H1 (cell line): ENCODE results near the gene LRRC4C. TPM values are rescaled to one million over a fixed set of nuclear protein-coding genes. Genes with fewer than 3 reads are reported as not detected.
A peak's percentile ranks its signal among the peaks of the same experiment; 100 is the strongest.

ENCODE experiments used
- CTCF ChIA-PET: fragments of 300-600 bp; sonication (Branson Sonifier 250); formaldehyde crosslinking; loops from one replicate; lab custom pipeline; 2021; ENCODE audit not compliant: partially characterized antibody; lab: Charles Lee
- POLR2A ChIA-PET: fragments of 300-600 bp; sonication (Branson Sonifier 250); formaldehyde crosslinking; loops from one replicate; lab custom pipeline; 2021; ENCODE audit warnings: inconsistent platforms; ENCODE audit not compliant: partially characterized antibody; lab: Charles Lee
- DNase-seq, 2 experiments: peaks; one replicate each; pipeline versions ENCODE4 v3.0.0 to v3.0.0-alpha.2; 2010 to 2022; ENCODE audit warnings: low spot score in 2 of 2, low read depth in 1 of 2, mixed read lengths in 1 of 2
- FAIRE-seq: peaks from 2 replicates; lab custom pipeline; 2011; peaks lifted over from hg19 to GRCh38; lab: Jason Lieb, UNC
- H2AFZ ChIP-seq: 2 replicates; pipeline ENCODE4 v1.8.1; 2012; ENCODE audit warnings: low read length, inconsistent platforms
- H2AK5ac ChIP-seq: 2 replicates; pipeline ENCODE4 v1.6.1; 2013; ENCODE audit warnings: low read depth, low read length
- H2BK120ac ChIP-seq: replicated peaks from 2 replicates; pipeline ENCODE3; 2013; ENCODE audit warnings: low read depth, low read length, inconsistent platforms
- H2BK12ac ChIP-seq: 2 replicates; pipeline ENCODE4 v1.6.1; 2013; ENCODE audit warnings: low read depth, low read length
- H2BK15ac ChIP-seq: 2 replicates; pipeline ENCODE4 v1.6.1; 2013; ENCODE audit warnings: low read length
- H2BK20ac ChIP-seq: 2 replicates; pipeline ENCODE4 v1.6.1; 2013; ENCODE audit warnings: low read length
- H2BK5ac ChIP-seq: 2 replicates; pipeline ENCODE4 v1.6.1; 2013; ENCODE audit warnings: low read depth, low read length
- H3K14ac ChIP-seq: 2 replicates; pipeline ENCODE4 v1.6.1; 2013; ENCODE audit warnings: inconsistent platforms; ENCODE audit not compliant: insufficient read length
- H3K18ac ChIP-seq: 2 replicates; pipeline ENCODE4 v1.6.1; 2013; ENCODE audit warnings: low read length; ENCODE audit errors: extremely low read depth
- H3K23ac ChIP-seq: 2 replicates; pipeline ENCODE4 v1.6.1; 2013; ENCODE audit warnings: inconsistent platforms; ENCODE audit not compliant: insufficient read length
- H3K23me2 ChIP-seq: 2 replicates; pipeline ENCODE4 v1.6.1; 2013; ENCODE audit warnings: low read depth, low read length
- H3K27ac ChIP-seq: 2 replicates; pipeline ENCODE4 v1.6.1; 2011; ENCODE audit warnings: low read depth, low read length, inconsistent platforms
- H3K27me3 ChIP-seq, 4 experiments: replicated peaks in 1 of 4; 1 replicate in 1 of 4; 2 replicates in 3 of 4; pipeline versions ENCODE4 v1.6.1 to v1.8.1; 2011 to 2013; ENCODE audit warnings: low read length in 3 of 4, mild to moderate bottlenecking in 3 of 4, inconsistent platforms in 2 of 4, mixed read lengths in 2 of 4, moderate library complexity in 1 of 4; ENCODE audit not compliant: control insufficient read depth in 3 of 4, insufficient read depth in 3 of 4; ENCODE audit errors: extremely low read depth in 1 of 4
- H3K36me3 ChIP-seq, 4 experiments: 2 replicates each; pipeline versions ENCODE4 v1.6.1 to v1.8.1; 2011 to 2013; ENCODE audit warnings: mild to moderate bottlenecking in 4 of 4, low read length in 3 of 4, moderate library complexity in 2 of 4, control low read depth in 1 of 4, inconsistent platforms in 1 of 4; ENCODE audit not compliant: insufficient read depth in 4 of 4, control insufficient read depth in 2 of 4
- H3K4ac ChIP-seq: replicated peaks from 2 replicates; pipeline ENCODE3; 2013; ENCODE audit warnings: low read length, low read depth, mixed read lengths, inconsistent platforms; ENCODE audit not compliant: insufficient read length
- H3K4me1 ChIP-seq, 4 experiments: replicated peaks in 1 of 4; 1 replicate in 1 of 4; 2 replicates in 3 of 4; pipeline versions ENCODE4 v1.6.1 to v1.8.1; 2011 to 2013; ENCODE audit warnings: low read length in 3 of 4, inconsistent platforms in 2 of 4, mixed read lengths in 1 of 4; ENCODE audit not compliant: insufficient read depth in 4 of 4, control insufficient read depth in 3 of 4
- H3K4me2 ChIP-seq, 2 experiments: 2 replicates each; pipeline versions ENCODE4 v1.6.1 to v1.8.1; 2011 to 2013; ENCODE audit warnings: low read depth in 2 of 2, low read length in 2 of 2, control low read depth in 1 of 2, inconsistent platforms in 1 of 2, mild to moderate bottlenecking in 1 of 2; ENCODE audit not compliant: insufficient read depth in 1 of 2
- H3K4me3 ChIP-seq, 4 experiments: fragments of 200-600, 300-600 bp in 1 of 4; sonication (generic), shearing (Covaris generic), sonication (Bioruptor Twin) in 1 of 4; 2 replicates each; pipeline versions ENCODE4 v1.5.1 to v1.8.1; 2011 to 2016; ENCODE audit warnings: low read length in 4 of 4, low read depth in 3 of 4, control low read depth in 2 of 4, inconsistent platforms in 2 of 4, mild to moderate bottlenecking in 2 of 4, mixed read lengths in 1 of 4, moderate library complexity in 1 of 4; ENCODE audit not compliant: insufficient read depth in 2 of 4; ENCODE audit errors: extremely low read depth in 1 of 4
- H3K56ac ChIP-seq: replicated peaks from 2 replicates; pipeline ENCODE3; 2013; ENCODE audit warnings: low read depth, mild to moderate bottlenecking, mixed read lengths, low read length, inconsistent platforms; ENCODE audit not compliant: insufficient read length
- H3K79me1 ChIP-seq: 2 replicates; pipeline ENCODE4 v1.6.1; 2013; ENCODE audit warnings: low read depth, low read length, control low read depth
- H3K79me2 ChIP-seq, 2 experiments: 2 replicates each; pipeline versions ENCODE4 v1.6.1 to v1.8.1; 2012 to 2013; ENCODE audit warnings: low read length in 2 of 2, mild to moderate bottlenecking in 2 of 2, inconsistent platforms in 1 of 2; ENCODE audit not compliant: insufficient read depth in 2 of 2, control insufficient read depth in 1 of 2
- H3K9ac ChIP-seq, 4 experiments: replicated peaks in 1 of 4; 1 replicate in 1 of 4; 2 replicates in 3 of 4; pipeline versions ENCODE4 v1.6.1 to v1.8.1; 2011 to 2013; ENCODE audit warnings: low read depth in 3 of 4, low read length in 3 of 4, control low read depth in 2 of 4, mild to moderate bottlenecking in 2 of 4, moderate library complexity in 2 of 4, inconsistent platforms in 1 of 4; ENCODE audit errors: extremely low read depth in 1 of 4
- H3K9me3 ChIP-seq, 2 experiments: 2 replicates each; pipeline versions ENCODE4 v1.6.1 to v1.8.1; 2012 to 2013; ENCODE audit warnings: mild to moderate bottlenecking in 2 of 2, moderate library complexity in 2 of 2, control low read depth in 1 of 2, inconsistent platforms in 1 of 2, low read depth in 1 of 2, low read length in 1 of 2, mixed read lengths in 1 of 2; ENCODE audit not compliant: insufficient read depth in 2 of 2
- H4K20me1 ChIP-seq, 2 experiments: replicated peaks in 1 of 2; 2 replicates each; pipeline versions ENCODE3 to v1.8.1; 2011 to 2013; ENCODE audit warnings: inconsistent platforms in 2 of 2, low read length in 2 of 2, mild to moderate bottlenecking in 1 of 2; ENCODE audit not compliant: insufficient read depth in 2 of 2, control insufficient read depth in 1 of 2
- H4K5ac ChIP-seq: 2 replicates; pipeline ENCODE4 v1.6.1; 2013; ENCODE audit warnings: low read length, low read depth, mixed read lengths, inconsistent platforms; ENCODE audit not compliant: insufficient read length
- H4K8ac ChIP-seq: 2 replicates; pipeline ENCODE4 v1.8.0; 2013; ENCODE audit warnings: mild to moderate bottlenecking, moderate library complexity, low read length, inconsistent platforms; ENCODE audit not compliant: insufficient read depth; ENCODE audit errors: extremely low read depth
- H4K91ac ChIP-seq: replicated peaks from 2 replicates; pipeline ENCODE3; 2013; ENCODE audit warnings: low read length, mixed read lengths, inconsistent platforms; ENCODE audit not compliant: insufficient read length
- PHF8 ChIP-seq: fragments of 200-600 bp; sonication (generic); conservative IDR thresholded peaks from 2 replicates; pipeline ENCODE4 v1.7.1; 2012; ENCODE audit warnings: low read depth, mild to moderate bottlenecking, inconsistent platforms, low read length, moderate library complexity
- SIX5 ChIP-seq: IDR thresholded peaks from 2 replicates; pipeline ENCODE4 v1.6.1; 2011; ENCODE audit warnings: mild to moderate bottlenecking, low read depth, low read length
- YY1 ChIP-seq: IDR thresholded peaks from 2 replicates; pipeline ENCODE4 v1.6.1; 2011; ENCODE audit warnings: low read depth, mild to moderate bottlenecking, low read length
- WGBS, 2 experiments: shearing (Covaris generic) in 1 of 2; methylation state at CpG; one replicate each; pipeline versions ENCODE4 v1.1.6 to v1.1.7; 2013 to 2015; ENCODE audit warnings: low lambda C conversion rate in 2 of 2, mixed read lengths in 2 of 2, inconsistent platforms in 1 of 2, low coverage in 1 of 2, missing lambda C conversion rate in 1 of 2; ENCODE audit not compliant: insufficient replicate concordance in 2 of 2, insufficient coverage in 1 of 2, insufficient read length in 1 of 2; ENCODE audit errors: extremely low coverage in 1 of 2, missing lambda C conversion rate in 1 of 2; 5-methylcytosine and 5-hydroxymethylcytosine counted together
- polyA plus RNA-seq, 7 experiments: library from polyadenylated mRNA; depleted of rRNA in 3 of 7; stranded (reverse) in 5 of 7; unstranded in 2 of 7; fragments of >200 nt in 5 of 7; fragments of 200-250 nt in 2 of 7; gene quantifications; 1 replicate in 5 of 7; 2 replicates in 1 of 7; 4 replicates in 1 of 7; pipeline versions ENCODE4 v1.2.1 to v1.2.3, GENCODE V29; 2011 to 2013; ENCODE audit warnings: missing spikeins in 2 of 7, mixed read lengths in 2 of 7
- total RNA-seq: library from RNA; stranded (reverse); fragmentation: NEBNext Ultra II Directional; extraction: Animal tissue kit (Norgen Biotek cat#: 25700); gene quantifications from 2 replicates; pipeline ENCODE4 v1.2.1, GENCODE V29; 2021

LRRC4C gene
- total and polyA plus RNA-seq, 2 of the 8 experiments (the other 6 are each of a cell fraction or from before 2014, with no cell fraction given), result 0.23 to 2.2 TPM

- H3K14ac ChIP-seq, result no peak overlapping the region
- H3K4me1 ChIP-seq, result peaks cover 0 to 3% (median 0%) of the 10 kb centered on the region in 4 experiments; a peak in 2 of 7 replicates
- DNase-seq, result no peak
- H2BK12ac ChIP-seq, result no peak overlapping the region
- H3K27me3 ChIP-seq, result no peaks in the 10 kb centered on the region
- H4K8ac ChIP-seq, result no peak overlapping the region
- no peaks in the 10 kb centered on the region for H3K36me3 ChIP-seq
- H2BK120ac ChIP-seq, result no peak overlapping the region
- no peak overlapping the region for H3K23ac ChIP-seq
- no peak overlapping the region for H3K56ac ChIP-seq
- no peaks in the 10 kb centered on the region; a peak in 1 of 4 replicates for H3K9me3 ChIP-seq
- H3K4me3 ChIP-seq, result no peak overlapping the region
- no peak overlapping the region for H4K5ac ChIP-seq
- no peak overlapping the region for H3K9ac ChIP-seq
- CTCF ChIA-PET, result interaction anchor here (0.5 to 2.3 kb wide), 6 partner anchors 10 to 122 kb away, joined by 3 to 13 read pairs (median 4); no protein-coding TSS in a partner anchor
- no peak overlapping the region for H3K4me2 ChIP-seq
- no peak overlapping the region for H2BK20ac ChIP-seq
- TF ChIP-seq YY1 (no peak), SIX5 (no peak), PHF8 (no peak)
- 0 out of 2 replicates have a peak overlapping the region, but pooled peaks have one; percentile 63 for H2AFZ ChIP-seq
- WGBS, 2 experiments, result 94% methylated on average over 1 of the region's 1 CpG; no CpG with 5 or more reads in 1 of the 2 experiments
- no peaks in the 10 kb centered on the region for H4K20me1 ChIP-seq
- no peaks in the 10 kb centered on the region for H3K79me2 ChIP-seq
- no peak overlapping the region for H3K18ac ChIP-seq
- FAIRE-seq, result no peak
- no peak overlapping the region for H2AK5ac ChIP-seq
- no peak overlapping the region for H2BK15ac ChIP-seq
- H3K79me1 ChIP-seq, result no peaks in the 10 kb centered on the region
- H2BK5ac ChIP-seq, result no peak overlapping the region
- no peak overlapping the region for H3K4ac ChIP-seq
- no peak overlapping the region for H4K91ac ChIP-seq
- POLR2A ChIA-PET, result no interaction called here
- H3K23me2 ChIP-seq, result no peaks in the 10 kb centered on the region
- no peak overlapping the region for H3K27ac ChIP-seq
Observed at GRCh38 chr11:40168414-40168813, 1291.0 kb downstream of the LRRC4C start.
